SIG-M5 treated with dmso at 0.1 percent for 504 hours (cell line): ENCODE measurements around the gene MYH6.

Experiments used
- DNase-seq: peaks from one replicate; lab custom pipeline; 2025; ENCODE audit not compliant: unreplicated experiment; lab: John Stamatoyannopoulos, UW

The MYH6 gene

GRCh38 chr14:23407516-23408306 lies at the start of gene MYH6:
Gene MYH6, minus strand, starts transcription at chr14:23408273. Its CDS starts 1,050 bp downstream, at chr14:23407223.
- no peak for DNase-seq

GRCh38 chr14:23456883-23457586 lies 49.0 kb upstream of the MYH6 start:
- peak; percentile 11 for DNase-seq

GRCh38 chr14:23454445-23454856 lies 46.4 kb upstream of the MYH6 start:
- no peak for DNase-seq

GRCh38 chr14:23452237-23452636 lies 44.2 kb upstream of the MYH6 start:
- DNase-seq: no peak

- DNase-seq: no peak
Measured at GRCh38 chr14:23450379-23450778, 42.3 kb upstream of the MYH6 start.

GRCh38 chr14:23449314-23449713 lies 41.2 kb upstream of the MYH6 start:
- DNase-seq: no peak

GRCh38 chr14:23447361-23448350 lies 39.6 kb upstream of the MYH6 start:
- no peak for DNase-seq

- no peak for DNase-seq
Measured at GRCh38 chr14:23446291-23446851, 38.3 kb upstream of the MYH6 start.

- DNase-seq: no peak
Measured at GRCh38 chr14:23445773-23446172, 37.7 kb upstream of the MYH6 start.

GRCh38 chr14:23444314-23444713 lies 36.2 kb upstream of the MYH6 start:
- DNase-seq: no peak

- no peak for DNase-seq
Measured at GRCh38 chr14:23443881-23444280, 35.8 kb upstream of the MYH6 start.

- no peak for DNase-seq
Measured at GRCh38 chr14:23443411-23443812, 35.3 kb upstream of the MYH6 start.

GRCh38 chr14:23442721-23443356 lies 34.8 kb upstream of the MYH6 start:
- no peak for DNase-seq

GRCh38 chr14:23441076-23441475 lies 33.0 kb upstream of the MYH6 start:
- no peak for DNase-seq

GRCh38 chr14:23439107-23439835 lies 31.2 kb upstream of the MYH6 start:
- no peak for DNase-seq

GRCh38 chr14:23438101-23438971 lies 30.3 kb upstream of the MYH6 start:
- DNase-seq: no peak

GRCh38 chr14:23437133-23438100 lies 29.3 kb upstream of the MYH6 start:
- DNase-seq: no peak
